ENCODE measurements around the gene RAB11FIP3.

RAB11FIP3 gene

DNA sequence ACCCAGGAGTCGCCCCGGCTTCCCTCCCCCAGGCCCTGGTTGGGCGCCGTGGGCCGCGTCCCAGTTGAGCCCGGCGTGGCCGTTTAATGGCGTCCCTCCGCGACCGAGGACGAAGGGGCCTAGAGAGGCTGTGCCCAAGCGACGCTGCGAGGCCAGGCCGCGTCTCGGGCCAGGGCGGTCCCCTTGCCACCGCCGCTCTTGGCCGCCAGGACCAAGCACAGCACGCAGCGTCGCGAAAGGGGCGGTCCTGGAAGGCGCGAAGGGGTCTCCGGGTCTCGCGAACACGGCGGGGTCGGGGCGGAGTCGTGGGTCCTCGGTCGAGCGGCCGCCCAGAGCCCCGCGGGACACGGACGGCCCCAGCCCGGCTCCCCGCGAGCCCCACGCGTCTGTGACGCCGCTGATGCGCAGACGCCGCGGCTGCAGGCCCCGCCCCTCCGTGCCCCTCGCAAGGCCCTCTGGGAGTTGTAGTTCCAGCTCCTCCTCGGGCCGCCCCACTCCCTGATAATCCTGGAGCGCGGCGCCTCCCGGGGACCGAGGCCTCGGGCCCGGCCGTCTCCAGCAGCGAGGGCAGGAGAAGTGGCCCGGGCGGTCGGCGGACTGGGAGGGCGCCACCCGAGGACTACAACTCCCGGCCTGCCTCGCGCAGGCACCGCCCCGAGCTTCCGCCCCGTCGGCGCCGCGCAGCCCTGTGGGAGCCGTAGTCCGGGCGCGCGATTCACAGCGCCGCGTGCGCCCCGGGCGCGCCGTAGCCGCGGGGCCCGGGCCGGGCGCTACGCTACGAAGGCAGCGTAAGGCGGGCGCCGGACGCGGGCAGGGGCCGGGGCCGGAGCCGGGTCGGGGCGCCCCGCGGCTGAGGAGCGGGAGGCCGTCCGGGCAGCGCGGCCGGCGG is 101.8 kb downstream of the RAB11FIP3 start, which contains the start of gene CAPN15:
Gene CAPN15 (plus strand): TSS at position 698 of the 889 bp plus-strand sequence. CDS start 19,127 bp downstream, outside the sequence.
- in situ Hi-C loops (cut with MboI; ENCODE audit: low sequenced_read_pairs), result no loop called here

DNA sequence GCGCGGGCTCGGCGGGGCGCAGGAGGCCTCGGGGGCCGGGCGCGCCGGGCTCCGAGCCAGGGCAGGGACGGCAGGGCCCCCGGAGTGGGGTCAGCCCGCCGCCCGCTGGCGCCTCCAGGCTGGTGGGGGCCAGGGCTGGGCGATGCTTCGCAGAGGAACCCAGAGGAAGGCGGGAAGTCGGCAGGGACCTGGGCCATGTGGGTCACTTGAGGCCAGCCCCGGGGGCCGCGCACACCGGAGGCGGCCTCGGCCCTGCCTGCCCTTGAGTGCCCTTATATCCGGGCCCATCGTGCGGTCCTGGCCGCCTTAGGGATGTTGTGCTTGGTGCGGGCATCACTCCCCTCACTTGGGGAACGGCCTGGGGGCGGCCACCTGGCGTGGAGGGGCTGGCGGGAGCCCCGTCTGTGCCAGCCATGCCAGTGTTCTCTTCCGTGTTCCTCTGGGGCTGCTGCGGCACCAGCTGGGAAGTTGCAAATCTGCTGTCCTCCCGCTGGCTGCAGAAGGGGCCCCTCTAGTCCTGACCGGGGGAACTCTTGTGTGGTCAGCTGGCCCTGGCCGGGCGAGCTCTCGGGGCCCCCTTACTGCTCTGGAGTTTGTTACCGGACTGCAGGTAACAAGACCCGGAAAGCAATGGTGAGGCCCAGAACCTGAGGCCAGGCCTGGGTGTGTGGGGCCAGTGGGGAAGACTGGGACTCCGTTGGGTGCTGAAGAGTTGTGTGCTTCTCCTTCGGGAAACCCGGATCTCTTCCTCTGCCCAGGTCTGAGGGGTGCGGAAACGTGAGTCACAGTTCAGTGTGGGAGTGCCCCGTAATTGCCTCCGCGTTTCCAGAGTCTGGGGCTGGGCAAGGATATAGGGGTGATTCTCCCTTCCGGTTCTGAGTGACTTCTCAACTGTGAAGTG is 102.9 kb downstream of the RAB11FIP3 start:
- in situ Hi-C loops (cut with MboI; ENCODE audit: low sequenced_read_pairs), result no loop called here

DNA sequence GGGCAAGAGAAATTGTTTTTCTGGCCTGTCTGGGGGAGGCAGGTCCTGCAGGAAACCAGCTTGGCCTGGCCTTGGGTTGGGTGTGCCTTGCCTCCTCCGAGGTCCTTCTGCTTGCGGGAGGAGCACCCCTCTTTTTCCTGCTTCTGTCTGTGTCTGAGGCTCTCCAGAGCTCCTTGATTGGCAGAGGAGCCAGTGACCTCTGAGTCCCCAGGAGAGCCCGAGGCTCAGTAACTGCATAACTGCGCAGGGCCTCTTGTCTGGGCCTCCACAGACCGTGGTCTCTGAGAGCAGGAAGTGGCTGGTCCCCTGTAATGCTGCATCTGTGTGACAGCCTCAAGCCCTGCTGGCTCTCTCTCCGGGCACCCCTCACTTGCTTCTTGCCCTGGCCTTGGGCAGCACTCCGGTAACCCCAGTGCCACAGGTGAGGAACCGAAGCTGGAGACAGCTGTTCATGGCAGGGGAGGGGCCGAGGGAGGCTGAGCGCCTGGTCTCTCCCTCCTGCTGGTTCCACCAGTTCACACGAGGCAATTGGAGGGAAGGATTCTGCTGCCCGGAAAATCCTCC is 103.6 kb downstream of the RAB11FIP3 start:
- in situ Hi-C loops (cut with MboI; ENCODE audit: low sequenced_read_pairs), result no loop called here

DNA sequence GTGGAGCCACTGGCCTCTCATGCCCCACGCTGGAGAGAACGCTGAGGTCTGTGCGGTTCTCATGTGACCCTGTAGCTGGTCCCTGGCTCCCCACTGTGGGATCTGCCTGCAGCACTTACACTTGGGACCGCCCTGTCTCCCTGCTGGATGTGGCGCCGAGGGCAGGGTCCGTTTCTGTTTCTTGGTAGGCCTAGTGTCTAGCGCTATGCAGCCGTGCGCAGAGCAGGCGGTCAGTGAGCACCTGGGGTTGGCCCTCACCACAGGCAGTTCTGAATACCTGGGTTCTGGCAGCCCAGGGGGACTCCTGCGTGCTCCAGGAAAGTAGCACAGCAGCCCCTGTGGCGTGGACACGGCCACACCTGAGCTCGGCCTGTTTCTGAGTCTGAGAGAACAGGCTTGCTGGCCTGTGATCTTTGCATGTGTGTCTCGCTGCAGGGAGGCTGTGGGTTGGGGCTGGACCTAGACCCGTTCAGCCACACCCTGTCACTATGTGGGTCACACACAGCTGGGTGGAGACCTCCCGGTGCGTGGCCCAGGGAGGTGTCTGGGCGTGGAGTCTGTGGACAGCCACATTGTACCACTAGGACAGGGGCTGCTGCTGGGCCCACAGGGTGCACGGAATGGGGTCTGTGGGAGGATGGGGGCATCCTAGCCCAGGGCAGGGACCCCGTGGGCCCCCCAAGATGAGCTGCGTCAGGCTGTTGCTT is 104.8 kb downstream of the RAB11FIP3 start:
- in situ Hi-C loops (cut with MboI; ENCODE audit: low sequenced_read_pairs), result no loop called here

DNA sequence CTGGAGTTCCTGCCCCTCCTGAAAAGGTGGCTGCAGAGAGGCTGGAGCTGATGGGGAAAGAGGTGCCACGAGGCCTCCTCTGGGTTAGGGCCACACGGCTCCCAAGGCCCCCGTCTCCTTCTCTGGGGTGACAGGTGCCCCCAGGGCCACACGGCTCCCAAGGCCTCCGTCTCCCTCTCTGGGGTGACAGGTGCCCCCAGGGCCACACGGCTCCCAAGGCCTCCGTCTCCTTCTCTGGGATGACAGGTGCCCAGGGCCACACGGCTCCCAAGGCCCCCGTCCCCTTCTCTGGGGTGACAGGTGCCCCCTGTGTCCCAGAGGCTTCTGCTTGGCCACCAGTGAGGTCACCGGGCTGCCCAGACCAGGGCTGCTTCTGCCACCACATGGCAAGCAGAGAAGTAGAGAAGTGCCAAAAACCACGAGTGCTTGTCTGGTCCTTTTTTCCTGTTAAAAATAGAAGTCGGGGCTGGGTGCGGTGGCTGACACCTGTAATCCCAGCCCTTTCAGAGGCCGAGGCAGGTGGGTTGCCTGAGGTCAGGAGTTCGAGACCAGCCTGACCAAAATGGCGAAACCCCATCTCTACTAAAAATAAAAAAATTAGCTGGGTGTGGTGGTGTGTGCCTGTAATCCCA is 106.2 kb downstream of the RAB11FIP3 start:
- in situ Hi-C loops (cut with MboI; ENCODE audit: low sequenced_read_pairs), result no loop called here

DNA sequence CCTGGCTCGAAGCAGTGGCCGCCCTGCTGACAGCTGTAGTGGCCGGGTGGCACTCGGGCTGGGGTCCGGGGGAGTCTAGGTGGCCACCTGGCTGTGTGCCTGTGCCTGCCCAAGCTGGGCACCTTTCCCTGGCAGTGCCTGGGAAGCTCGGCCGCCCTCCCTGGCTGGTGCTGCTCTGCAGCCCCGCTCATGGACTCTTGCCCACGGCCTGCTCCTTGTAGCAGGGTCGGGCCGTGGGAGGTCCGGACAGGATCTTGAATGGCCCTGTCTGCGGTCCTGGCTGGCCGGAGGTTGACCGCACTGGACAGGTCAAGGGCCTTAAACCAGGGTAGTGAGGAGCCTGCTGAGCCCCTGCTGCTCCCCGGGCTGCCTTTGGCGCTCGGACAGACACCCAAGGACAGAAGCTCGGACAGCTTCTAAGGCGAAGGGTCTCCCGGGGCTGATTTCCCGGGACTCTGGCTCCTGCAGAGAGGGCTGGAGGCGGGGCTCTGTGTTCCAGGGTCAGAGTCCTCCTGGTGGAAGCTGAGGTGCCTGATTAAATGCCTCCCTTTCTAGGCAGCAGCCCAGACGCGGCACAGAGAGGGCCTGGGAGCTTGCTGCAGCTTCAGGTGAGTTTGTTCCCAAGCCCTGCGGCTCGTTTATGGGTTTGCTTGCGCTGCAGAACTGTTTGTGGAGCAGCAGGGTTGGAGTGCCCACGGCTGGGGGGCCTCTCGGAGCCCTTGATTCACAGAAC is 108.1 kb downstream of the RAB11FIP3 start:
- in situ Hi-C loops (cut with MboI; ENCODE audit: low sequenced_read_pairs), result no loop called here

DNA sequence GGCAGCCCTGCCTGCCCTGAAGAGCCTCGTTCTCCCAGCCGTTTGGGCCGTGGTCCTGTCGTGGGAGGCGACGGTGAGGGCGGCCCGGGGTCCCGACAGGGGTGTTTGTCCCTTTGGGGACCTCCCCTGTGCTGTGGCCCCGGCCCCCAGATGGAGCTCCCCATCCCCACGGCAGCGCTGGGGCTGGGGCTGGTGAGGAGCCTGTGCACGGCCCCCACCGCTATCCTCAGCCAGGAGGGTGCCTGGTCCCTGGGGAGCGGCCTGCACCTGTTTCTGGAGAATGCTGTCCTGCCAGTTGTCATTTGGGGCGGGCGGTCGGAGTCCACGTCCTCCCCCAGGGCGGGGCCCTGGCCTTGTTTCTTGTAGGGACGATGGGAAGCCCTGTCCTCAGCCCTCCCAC is 108.7 kb downstream of the RAB11FIP3 start:
- in situ Hi-C loops (cut with MboI; ENCODE audit: low sequenced_read_pairs), result no loop called here

DNA sequence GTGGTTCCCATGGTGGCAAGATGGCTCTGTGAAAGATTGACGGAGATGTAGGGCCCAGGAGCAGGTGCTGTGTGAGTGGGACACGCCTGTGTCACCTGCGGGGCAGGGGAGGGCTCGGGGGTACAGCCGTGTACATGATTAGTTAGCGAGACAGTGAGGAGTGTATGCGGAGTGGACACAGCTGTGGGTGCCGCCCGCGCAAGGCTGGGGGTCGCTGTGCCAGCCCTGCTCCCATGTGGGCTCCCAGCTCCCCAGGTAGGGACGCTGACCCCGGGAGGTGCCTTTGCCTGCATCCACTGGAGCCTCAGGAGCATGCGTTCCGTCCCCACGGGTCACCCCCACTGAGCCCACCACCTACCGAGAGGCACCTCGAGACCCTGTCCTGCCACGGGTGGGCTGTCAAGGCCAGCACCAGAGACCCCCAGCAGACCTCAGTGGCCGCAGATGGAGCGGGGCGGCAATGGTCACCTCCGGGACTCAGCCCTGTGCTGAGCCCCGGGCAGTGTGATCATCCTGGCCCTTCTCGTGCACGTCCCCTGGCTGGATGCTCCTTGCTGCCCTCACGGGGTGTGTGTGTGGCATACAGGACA is 109.5 kb downstream of the RAB11FIP3 start:
- in situ Hi-C loops (cut with MboI; ENCODE audit: low sequenced_read_pairs), result no loop called here

DNA sequence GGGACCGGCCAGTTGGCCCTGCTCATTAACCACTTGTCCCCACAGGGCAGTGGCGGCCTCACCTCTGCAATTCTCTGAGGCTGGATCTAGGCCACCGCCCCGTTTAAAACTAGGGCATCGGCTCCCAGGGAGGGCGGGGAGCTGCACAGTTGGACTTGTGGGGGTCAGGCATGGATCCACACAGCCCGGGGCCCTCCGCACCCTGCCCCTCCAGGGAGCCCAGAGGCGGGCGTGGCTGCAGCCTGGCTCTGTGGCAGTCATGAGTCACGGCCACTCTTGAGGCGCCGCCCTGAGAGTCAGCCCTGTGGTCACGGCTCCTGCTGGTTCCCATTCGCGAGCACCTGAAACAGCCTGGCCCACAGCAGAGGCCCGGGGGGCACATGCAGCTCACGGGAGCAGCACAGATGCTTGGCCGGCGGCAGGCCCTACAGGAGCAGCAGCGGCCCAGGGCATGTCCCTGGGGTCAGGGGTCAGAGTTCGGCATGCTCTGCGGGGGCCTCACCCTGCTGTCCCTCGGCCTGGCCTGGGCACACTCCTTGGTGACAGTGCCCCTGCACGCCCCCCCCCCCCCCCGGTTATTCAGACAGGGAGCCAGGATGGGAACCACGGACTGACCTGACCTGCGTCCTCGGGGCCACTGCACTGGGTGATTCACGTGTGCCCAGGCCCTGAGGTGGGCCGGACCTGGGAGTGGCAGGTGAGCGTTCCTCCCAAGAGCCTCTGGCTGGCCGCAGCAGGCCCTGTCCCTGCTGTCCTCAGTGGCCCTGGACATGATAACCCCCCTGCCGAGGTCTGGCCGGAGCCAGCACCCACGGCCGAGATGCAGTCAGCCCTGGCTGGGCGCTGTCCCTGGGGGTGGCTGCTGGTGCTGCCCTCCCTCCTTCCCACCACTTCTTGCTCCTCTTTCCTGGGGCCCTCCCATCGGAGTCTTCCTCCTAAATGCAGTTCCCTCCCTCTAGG is 110.3 kb downstream of the RAB11FIP3 start:
- in situ Hi-C loops (cut with MboI; ENCODE audit: low sequenced_read_pairs), result no loop called here

DNA sequence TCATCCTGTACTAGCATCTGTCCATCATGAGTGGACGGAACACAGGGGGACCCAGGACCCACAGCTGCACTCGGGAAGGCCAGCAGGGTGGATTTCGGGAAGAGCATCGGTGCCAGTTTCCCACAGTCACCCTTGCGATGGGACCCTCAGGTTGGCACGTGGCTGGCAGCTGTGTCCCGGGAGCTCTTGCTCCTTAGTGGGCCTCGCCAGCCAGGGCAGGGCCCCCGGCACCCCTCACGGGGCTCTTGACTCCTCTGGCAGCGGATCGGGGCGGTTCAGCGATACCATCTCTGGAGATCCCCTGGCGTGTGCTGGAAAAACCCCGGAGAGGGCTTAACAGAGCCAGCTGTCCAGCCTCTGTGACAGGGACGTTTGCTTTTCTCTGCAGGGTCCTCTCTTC is 111.3 kb downstream of the RAB11FIP3 start:
- in situ Hi-C loops (cut with MboI; ENCODE audit: low sequenced_read_pairs), result no loop called here

DNA sequence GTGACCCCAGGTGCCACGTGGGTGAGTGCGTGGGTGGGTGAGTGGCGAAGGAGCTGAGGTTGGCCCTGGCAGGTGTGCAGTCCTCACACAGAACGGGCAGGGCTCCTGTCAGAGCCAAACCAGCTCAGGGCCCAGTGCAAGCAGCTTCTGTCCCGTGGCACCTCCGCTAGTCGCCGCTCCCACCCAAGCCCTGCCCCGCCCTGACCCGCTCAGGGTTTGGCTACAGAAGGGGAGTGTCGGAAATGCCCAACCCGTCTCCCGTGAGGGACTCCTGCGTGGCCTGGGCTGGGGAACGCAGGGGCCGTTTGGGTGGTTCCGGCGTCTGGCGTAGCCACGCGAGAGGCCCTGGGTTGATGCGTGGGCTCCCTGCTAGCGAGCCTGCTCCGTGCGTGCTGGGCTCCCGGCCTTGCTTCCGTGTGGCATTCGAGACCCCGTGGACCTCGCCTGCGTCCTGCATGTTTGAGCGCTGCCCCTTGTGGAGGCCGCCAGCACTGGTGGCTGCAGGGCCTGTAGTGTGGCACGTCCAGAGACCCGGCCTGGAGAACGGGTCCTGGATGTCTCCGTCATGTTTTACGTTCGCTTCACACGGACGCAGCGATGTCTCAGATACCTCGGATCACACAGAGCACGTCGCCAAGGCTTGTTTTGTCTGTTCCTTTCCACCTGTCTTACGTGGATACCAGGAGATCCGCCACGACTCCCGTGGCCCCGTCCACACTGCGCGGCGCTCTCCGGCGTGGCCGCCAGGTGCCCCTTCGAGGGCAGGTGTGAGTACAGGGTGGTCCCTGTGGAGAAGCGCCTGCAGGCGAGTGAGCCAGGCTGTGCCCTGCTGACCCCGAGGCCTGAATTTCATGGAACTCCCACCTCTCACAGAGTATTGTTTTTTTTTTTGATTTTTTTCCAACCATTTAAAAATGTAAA is 112.2 kb downstream of the RAB11FIP3 start:
- in situ Hi-C loops (cut with MboI; ENCODE audit: low sequenced_read_pairs), result no loop called here

DNA sequence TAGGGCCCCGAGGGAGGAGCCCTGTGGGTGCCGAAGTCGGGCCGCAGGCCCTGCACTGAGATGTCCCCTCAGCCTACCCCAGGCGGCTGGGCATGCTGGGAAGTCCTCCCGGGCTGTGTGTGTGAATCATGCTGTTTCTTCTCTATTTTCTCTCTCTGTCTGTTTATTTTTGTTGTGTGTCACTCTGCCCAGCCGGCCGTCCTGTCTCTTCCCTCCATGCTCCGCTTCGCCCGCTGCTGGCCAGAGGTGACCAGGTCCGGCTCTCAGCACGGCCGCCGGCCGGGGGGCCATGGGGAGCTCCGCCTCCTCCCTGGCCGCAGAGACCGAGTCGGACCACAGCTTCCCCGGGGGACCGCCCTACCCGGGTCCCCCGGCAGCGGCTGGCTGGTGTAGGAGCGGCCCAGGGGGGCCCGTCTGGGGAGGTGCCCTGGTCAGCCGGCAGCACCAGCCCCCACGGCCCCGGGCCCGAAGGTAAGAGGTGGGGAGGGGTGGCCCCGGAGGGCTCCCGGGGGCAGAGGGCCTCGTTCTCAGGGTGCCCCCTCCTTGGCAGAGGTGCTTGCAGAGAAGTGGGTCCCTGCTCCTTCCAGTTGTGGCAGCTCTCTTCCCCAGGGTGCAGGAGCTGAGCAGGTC is 114.6 kb downstream of the RAB11FIP3 start:
- in situ Hi-C loops (cut with MboI; ENCODE audit: low sequenced_read_pairs), result no loop called here

DNA sequence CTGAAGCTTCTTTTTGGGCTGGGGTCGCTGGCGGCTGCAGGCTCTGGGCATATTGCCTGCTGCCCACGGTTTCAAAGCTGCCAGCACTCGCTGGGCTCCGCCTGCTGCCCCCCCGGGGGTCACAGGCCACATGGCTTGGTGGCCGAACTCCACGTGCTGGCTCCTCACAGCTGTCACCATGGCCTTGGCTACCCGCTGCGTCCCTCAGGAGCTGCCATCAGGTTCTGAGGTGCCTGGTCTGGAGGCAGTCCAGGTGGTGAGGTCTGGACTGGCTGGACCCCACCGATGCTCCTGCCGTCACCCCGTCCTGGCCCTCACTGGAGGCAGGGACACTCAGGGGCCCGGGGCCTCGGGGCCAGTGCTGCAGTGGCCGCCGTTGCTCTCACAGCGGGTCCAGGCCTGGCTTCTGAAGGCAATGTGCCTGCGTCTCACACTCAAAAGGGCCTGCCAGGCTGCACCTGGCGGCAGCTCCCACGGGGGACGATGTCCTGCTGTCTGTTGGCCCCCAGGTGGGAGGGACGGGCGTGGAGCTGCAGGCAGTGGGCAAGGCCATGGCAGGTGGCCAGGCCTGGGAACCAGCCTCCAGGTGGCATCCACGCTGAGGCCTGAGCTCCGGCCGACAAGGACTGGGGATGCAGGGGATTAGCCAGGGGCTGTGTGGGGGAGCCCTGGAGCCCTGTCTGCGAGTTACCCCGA is 115.3 kb downstream of the RAB11FIP3 start:
- in situ Hi-C loops (cut with MboI; ENCODE audit: low sequenced_read_pairs), result no loop called here

DNA sequence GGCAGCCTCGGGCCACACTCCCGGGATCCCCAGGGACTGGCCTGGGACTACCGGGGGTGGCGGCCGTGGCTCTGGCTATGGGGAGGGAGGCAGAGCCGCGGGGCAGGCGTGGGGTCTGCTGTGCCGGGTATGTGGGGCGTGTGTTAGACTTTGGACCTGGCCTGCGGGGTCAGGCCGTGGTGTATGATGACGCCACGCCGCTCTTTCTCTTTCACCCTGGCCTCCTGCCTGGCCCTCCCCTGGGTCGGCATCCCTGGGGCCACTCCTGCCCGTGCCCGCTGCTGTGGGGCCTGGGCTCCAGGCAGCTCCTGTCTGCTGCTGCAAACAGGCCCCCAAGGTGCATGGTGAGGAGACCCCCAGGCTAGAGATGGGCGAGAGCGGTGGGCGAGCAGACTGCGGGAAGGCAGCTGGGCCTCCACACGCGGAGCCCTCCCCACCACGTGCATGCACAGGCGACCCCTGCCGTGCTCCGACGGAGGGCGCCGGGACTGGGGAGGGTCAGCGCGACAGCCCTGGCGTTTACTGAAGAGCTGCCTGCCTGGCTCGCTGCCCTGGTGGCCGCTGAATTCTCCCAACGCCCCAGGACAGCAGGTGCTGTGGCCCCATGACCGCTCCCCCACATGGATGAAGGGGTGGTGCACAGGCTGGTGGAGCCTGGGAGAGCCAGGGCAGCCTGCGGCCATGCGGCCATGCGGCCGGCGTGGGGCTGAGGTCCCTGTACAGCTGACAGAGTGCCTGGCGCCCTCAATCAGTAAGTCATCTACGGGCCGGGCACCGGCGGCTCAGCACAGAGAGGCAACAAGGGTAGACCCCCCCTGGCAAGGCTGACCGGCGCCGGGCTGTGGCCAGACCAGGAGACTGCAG is 118.1 kb downstream of the RAB11FIP3 start:
- in situ Hi-C loops (cut with MboI; ENCODE audit: low sequenced_read_pairs), result no loop called here

DNA sequence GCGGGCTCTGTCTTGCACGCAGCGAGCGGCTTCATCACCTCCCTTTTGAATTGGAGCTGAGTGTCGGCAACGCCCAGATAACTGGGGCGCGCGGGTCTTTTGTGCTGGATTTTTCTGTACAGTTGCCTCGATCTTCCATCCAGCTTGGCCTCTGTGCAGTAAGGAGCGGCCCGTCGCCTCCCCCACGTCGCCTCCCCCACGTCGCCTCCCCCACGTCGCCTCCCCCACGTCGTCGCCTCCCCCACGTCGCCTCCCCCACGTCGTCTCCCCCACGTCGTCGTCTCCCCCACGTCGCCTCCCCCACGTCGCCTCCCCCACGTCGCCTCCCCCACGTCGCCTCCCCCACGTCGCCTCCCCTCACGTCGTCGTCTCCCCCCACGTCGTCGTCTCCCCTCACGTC is 119.1 kb downstream of the RAB11FIP3 start:
- in situ Hi-C loops (cut with MboI; ENCODE audit: low sequenced_read_pairs), result no loop called here

Data from HL-60/S4 (cell line).